HG03432 (cell line): Measurements from ENCODE around the gene RARRES1.

Source experiments
- ATAC-seq: cut with Tn5 transposase; IDR thresholded peaks from one replicate; pipeline ENCODE4 v1.9.1; 2021; ENCODE audit warnings: mild to moderate bottlenecking, moderate library complexity; ENCODE audit not compliant: unreplicated experiment

Gene RARRES1

DNA sequence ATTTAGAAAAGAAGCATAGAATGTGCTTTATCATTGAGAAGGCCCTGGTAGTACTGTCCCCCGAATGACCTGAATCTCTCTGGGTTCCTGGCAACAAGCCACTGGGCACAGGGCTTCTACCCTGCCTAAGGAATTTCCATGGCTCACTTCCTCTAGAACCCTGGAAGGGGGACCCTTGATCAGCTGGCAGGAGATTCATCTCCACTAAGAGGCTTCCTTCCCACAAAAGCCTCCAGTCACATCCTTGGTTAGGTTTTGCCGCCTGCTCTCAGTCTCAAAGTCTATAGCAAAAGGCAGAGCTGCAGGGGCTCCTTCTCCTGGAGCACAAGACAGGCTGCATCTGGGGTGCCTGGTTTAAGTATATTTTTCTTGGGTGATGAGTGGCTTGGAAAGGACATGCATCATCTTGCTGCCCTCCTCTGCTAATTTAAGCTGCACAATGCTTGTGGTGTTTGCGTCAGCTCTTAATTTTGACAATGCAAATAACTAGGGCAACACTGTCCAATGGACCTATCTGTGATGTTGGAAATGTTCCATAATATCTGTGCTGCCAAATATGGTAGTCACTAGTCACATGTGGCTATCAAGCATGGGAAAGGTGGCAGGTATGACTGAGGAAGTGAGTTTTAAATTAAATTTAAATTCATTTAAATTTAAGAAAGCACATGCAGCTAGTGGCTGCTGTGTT, 33.4 kb upstream of the RARRES1 start:
- no peak for ATAC-seq

GRCh38 chr3:158763421-158763820, 31.2 kb upstream of the RARRES1 start:
- no peak for ATAC-seq

GRCh38 chr3:158762701-158763100, 30.4 kb upstream of the RARRES1 start:
- ATAC-seq = no peak

GRCh38 chr3:158761350-158761749, 29.1 kb upstream of the RARRES1 start:
- no peak for ATAC-seq

GRCh38 chr3:158755421-158755820, 23.2 kb upstream of the RARRES1 start:
- ATAC-seq = no peak

- no peak for ATAC-seq
These were observed 21.6 kb upstream of the RARRES1 start for GRCh38 chr3:158753854-158754253.

GRCh38 chr3:158751316-158751715, 19.1 kb upstream of the RARRES1 start:
- no peak for ATAC-seq

- ATAC-seq = no peak
These were observed 17.8 kb upstream of the RARRES1 start for GRCh38 chr3:158750016-158750415.

- no peak for ATAC-seq
These were observed 17.3 kb upstream of the RARRES1 start for GRCh38 chr3:158749526-158749925.

DNA sequence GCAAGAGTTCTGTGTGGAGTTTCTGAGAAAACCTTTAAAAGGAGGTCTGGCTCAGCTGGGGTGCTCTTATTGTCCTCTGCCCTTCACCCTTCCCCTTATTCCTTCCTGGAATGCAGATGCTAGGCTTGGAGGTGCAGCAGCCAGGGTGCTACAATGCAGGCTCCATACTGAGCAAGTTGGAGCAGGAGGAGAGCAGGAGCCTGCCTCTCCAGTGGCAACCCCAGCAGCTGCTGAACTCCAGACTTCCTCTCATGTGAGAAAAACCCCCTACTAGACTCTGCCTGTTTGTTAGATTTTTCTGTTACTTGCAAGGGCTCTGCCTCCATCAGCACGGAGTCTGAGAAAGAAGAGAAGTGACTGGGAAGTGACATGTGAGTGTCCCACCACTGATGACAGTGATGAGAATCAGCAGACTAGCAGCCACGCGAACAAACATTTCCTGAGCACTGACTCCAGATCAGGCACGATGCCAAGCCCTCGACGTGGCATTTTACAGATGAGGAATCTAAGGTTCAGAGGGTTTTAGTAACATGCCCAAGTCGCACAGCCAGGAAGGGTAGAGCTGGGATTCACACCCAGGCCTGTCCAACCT, 16.1 kb upstream of the RARRES1 start:
- peak; percentile 29 for ATAC-seq

GRCh38 chr3:158747417-158747816, 15.2 kb upstream of the RARRES1 start:
- peak; percentile 15 for ATAC-seq

DNA sequence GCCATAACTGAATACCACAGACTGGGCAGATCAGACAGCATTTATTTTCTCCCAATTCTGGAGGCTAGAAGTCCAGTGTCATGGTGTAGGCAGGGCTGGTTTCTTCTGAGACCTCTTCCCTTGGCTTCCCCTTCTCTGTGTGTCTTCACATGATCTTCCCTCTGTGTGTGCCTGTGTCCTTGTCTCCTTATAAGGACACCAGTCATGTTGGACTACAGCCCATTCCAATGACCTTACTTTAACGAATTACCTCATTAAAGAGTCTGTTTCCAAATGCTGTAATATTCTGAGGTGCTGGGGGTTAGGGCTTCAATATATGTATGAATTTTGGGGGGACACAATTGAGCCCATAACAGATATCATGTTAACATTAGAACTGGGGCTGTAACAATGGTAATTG, 13.3 kb upstream of the RARRES1 start:
- ATAC-seq = no peak

- ATAC-seq = no peak
These were observed 12.5 kb upstream of the RARRES1 start for GRCh38 chr3:158744567-158745288.

DNA sequence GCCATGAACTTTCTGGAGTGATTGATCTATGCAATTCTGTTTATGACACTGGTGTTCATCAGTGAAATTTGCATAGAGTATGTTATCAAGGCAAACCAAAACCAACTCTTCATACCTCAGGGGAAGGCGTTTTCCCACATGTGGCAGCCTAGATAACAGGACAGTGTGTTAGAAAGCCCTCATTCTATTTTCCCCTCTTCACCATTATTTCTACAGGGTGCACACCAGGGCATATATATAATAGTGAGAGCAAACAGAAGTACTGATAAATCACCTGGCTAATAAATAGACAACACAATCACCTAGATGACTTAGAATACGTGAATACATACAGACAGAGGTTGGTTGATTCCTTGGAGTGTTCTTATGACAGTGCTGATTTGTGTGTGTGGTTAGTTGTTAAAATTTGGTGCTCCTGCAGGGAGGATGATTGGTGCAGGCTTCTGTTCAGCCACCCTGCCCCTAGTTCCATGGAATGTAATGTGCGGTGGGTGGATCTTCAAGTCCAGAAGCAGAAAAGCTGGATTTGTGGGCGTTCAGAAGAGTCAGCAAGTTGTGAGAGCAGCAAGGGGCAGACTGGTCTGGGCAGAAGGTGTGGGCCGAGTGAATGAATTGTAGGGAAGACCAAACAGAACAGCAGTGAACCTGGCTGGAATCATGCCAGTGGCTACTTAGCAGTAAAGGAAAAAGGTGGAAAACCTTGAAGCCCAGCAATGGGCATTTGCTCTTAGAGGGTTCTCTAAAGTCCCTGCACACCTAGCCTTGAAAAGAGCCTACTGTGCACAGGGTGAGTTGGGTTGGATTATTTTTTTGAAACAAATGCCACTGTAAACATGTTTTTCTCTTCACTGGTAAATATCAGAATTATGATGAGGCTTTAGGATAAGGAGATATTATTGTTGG, 11.7 kb upstream of the RARRES1 start:
- no peak for ATAC-seq

GRCh38 chr3:158742871-158743663, 10.8 kb upstream of the RARRES1 start:
- ATAC-seq = no peak

GRCh38 chr3:158739661-158740060, 7.4 kb upstream of the RARRES1 start:
- no peak for ATAC-seq

- no peak for ATAC-seq
These were observed 6.8 kb upstream of the RARRES1 start for GRCh38 chr3:158739078-158739477.

- no peak for ATAC-seq
These were observed 6.4 kb upstream of the RARRES1 start for GRCh38 chr3:158738653-158739052.

- no peak for ATAC-seq
These were observed 5.8 kb upstream of the RARRES1 start for GRCh38 chr3:158737976-158738615.

DNA sequence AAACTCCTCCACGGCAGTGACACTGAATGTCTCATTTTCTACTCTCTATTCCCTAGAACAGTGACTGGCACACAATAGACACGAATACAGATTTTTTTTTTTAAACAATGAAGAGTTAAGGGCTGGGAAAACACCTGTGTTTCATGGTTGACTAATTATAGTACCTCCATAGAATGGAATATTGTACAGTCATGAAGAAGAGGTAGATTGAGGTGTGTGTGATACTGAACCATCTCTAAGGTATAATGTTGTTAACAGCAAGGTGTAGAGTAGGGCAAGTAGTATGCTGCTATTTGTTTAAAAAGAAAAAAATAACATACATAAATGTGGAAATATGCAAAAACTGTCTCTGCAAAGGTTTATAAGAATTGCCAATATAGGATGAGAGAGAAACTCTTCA, 5.2 kb upstream of the RARRES1 start:
- ATAC-seq = no peak
